Fibroblast of skin of left biceps (primary cell): ENCODE measurements around the gene REM2.
A peak's percentile ranks its signal among the peaks of the same experiment; 100 is the strongest.

Experiments used
- DNase-seq, 2 experiments: peaks; one replicate each; pipeline ENCODE4 v3.0.0-alpha.2; 2013; ENCODE audit warnings: low read depth in 2 of 2

The REM2 gene

GRCh38 chr14:22928237-22929103 lies 45.4 kb downstream of the REM2 start:
- no peak for DNase-seq

- DNase-seq: peak; percentile 99
Observed at GRCh38 chr14:22929104-22929960, 46.3 kb downstream of the REM2 start, which contains the start of gene PRMT5. TSS of gene PRMT5 (minus strand) at chr14:22929376. CDS start at chr14:22929361, 15 bp downstream.

- DNase-seq: no peak
Observed at GRCh38 chr14:22929961-22930364, 46.9 kb downstream of the REM2 start.

- no peak for DNase-seq
Observed at GRCh38 chr14:22932146-22932545, 49.1 kb downstream of the REM2 start.

- no peak for DNase-seq
Observed at GRCh38 chr14:22935156-22935555, 52.1 kb downstream of the REM2 start.
